Measurements from ENCODE around the gene SOX4.
"Not testable (repeated sequence)": the region's sequence is repeated elsewhere in the genome, so short reads cannot be mapped to it uniquely, and the experiment has no call there.

SOX4 gene

DNA sequence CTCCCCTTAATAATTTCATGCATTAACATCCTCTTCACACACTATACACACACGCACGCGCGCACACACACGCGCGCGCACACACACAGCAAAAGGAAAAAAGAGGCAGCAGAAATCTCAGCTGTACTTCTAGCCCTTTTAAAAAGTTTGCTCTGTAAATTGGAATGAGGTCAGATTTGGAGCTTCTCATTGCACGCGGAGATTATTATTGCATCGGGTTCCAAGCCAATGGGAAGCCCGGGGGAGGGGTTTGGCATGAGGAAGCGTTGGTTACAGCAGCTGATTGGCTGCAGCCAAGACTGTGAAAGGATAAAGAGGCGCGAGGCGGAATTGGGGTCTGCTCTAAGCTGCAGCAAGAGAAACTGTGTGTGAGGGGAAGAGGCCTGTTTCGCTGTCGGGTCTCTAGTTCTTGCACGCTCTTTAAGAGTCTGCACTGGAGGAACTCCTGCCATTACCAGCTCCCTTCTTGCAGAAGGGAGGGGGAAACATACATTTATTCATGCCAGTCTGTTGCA, at the start of gene SOX4:
Gene SOX4 (plus strand): TSS at position 340 of the 515 bp plus-strand sequence. CDS start 784 bp downstream, outside the sequence.
- peak; percentile 98 for DNase-seq

DNA sequence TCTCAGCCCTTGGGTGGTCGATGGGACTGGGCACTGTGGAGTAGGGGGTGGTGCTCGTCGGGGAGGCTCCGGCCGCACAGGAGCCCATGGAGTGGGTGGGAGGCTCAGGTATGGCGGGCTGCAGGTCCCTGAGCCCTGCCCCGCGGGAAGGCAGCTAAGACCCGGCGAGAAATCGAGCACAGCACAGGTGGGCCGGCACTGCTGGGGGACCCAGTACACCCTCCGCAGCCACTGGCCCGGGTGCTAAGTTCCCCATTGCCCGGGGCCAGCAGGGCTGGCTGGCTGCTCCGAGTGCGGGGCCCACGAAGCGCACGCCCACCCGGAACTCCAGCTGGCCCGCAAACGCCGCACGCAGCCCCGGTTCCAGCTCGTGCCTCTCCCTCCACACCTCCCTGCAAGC, 41.3 kb upstream of the SOX4 start:
- not testable (repeated sequence) for DNase-seq

DNA sequence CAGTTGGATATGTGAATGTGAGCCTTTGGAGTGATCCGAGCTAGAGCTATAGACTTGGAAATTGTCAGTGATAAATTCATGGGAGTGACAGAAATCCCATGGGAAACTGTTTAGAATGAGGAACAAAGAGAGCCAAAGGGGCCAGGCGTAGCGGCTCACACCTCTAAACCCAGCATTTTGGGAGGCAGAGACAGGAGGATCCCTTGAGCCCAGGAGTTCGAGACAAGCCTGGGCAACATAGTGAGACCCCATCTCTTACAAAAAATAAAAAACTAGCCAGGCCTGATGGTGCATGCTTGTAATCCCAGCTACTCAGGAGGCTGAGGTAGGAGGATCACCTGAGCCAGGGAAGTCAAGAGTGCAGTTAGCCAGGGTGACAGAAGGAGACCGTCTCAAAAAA, 39.3 kb upstream of the SOX4 start:
- DNase-seq, result no peak

DNA sequence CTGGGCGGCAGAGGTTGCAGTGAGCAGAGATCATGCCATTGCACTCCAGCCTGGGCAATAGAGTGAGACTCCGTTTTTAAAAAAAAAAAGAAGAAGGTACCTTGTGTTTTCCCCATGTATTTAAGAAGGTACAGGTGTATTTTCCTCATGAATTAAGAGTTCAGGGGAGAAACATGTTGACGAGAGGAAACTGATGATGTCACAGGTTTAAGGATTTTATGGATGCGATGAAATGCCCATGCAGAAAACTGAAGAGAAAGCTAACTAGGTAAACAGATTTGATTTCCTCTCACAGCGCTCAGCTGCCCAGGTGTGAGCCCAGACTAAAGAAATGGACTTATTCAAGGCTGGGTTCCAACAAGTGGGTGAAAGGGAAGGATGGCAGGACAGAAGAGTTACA, 38.4 kb upstream of the SOX4 start:
- no peak for DNase-seq

DNA sequence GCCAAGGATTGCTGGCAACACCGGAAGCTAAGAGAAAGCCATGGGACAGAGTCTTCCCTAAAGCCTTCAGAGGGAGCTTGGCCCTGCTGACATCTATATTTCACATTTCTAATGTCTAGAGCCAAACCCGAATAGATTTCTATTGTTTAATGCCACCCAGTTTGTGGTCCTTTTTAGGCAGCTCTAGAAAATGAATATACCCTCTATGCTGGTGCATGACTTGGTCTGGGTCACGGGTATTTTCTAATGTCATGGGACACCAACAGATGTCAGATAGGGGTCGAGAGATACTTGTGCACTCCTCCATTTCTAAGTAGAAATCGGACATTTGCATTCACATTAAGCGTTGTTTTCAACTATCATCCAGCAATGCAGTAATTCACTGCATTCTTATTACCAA, 37.0 kb upstream of the SOX4 start:
- DNase-seq, result no peak

DNA sequence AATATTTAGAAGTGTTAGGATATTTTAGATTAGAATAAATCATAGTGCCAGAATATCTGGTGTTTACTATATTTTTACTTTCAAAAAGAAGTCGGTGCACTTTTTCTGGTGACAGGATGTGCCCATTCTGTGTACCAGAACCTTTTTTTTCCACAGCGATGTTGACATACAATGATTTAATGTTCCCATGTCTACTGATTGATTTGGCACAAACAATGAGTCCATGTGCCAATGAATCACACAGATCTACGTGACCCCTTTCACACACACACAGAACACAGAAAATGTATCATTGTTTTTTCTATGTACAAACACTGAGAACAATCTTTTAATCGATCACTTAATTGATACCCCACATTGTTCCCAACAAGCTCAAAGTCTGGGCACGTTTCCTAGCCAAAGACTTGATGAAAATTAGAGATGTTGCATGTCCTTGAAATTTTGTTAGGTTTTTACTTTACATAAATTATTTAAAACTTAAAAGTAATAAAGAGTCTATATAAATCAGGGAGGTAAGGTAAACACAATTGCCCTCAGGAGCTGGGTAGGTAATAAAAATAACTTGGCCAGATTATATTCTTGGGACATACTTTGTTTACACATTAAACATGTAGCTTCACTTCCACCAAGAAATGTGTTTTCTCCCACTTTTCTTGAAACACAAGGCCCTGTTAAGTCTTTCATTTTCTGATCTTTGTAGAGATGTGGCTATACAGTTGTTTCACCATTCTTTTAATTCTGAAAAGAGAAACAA, 36.4 kb upstream of the SOX4 start:
- no peak for DNase-seq

DNA sequence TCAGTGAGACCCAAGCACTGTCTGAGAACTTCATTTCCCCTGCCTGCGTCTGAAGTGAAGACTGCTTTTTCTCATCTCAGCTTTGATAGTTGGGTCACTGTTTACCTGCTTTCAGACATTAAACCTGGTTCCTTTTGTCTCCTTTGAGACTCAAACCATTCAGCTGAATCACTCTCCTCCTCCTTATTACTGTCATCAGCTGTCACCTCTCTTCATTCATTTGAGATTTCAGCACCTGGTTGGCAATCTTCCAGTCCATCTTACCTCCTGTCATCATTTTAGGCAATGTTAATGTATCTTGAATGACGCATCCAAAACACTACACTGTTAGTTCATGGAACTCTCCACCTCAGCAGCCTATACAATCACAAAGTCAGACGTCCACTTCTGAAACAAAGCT, 34.3 kb upstream of the SOX4 start:
- DNase-seq, result no peak

DNA sequence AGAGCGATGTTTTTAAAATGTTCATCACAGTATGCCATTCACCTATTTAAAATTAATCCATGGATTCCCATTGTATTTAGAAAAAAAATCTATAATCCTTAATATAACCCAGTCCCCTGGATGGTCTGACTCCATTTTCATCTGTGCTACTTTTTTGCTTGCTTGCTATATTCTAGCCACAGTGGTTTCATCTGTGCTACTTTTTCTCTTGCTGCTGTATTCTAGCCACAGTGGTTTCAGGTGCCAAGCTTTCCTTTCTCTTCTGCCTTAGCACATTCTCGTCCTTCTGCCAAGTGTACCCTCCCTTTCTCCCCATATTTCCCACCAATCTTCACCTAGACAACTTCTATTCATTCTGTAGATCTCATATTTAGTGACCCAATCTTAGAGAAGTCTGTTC, 33.3 kb upstream of the SOX4 start:
- DNase-seq, result no peak

DNA sequence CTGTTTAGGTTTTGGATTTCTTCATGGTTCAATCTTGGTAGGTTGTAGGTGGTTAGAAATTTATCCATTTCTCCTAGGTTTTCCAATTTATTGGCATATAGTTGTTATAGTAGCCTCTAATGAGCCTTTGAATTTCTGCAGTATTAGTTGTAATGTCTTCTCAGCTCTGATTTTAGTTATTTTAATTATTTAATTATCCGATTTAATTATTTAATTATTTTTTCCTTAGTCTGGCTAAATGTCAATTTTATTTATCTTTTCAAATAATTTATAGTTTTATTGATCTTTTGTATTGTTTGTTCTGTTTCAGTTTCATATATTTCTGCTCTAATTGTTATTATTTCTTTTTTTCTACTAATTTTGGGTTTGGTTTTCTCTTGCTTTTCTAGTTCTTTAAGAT, 28.1 kb upstream of the SOX4 start:
- no peak for DNase-seq

DNA sequence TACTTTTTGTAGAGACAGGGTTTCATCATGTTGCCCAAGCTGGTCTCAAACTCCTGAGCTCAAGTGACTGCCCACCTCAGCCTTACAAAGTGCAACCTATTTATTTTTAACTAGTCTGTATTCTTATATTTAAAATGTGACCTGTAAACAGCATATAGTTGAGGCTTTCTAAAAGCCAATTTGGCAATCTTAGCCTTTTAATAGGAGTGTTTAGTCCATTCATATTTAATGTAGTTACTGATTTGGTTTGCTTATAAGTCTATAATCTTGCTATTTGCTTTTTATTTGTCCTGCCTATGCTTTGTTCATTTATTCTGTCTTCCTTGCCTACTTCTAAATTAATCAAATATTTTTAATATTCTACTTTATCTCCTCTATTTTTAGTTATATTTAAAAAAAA, 15.0 kb upstream of the SOX4 start:
- no peak for DNase-seq

DNA sequence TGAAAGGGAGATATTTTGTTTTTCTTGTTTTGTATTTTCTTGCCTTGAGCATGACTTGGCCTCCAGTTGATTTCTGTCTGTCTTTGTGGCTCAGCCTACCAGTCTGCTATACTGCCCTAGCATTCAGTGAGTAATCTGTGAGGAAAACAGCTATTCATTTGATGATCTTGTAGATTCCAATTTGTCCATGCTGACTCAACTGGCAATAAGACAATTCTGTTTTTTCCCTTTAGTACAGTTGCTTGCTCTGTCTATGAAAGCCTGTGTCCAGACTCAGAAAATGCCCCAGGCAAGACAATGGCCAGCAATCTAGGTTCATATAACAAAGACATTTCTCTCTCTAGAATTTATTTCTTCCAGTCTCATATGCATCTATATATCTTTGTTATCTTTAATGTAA, 10.9 kb upstream of the SOX4 start:
- DNase-seq, result no peak

DNA sequence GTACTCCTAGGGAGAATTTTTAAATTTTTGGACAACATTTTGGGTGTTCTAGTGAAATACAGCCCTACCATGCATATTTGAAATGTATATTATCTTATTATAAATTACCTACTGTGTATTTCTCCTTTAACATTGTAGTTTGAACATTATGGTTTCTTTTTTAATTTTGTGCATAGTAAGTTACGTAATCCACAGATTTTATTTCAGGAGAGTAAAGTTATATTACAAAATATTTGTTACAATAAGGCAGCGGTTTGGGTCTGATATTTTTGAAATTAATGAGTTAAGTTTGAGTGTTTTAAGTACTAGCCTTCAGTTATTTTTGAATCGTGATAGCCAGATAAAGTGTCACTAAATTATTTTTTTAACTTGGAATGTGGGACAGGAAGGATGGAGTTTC, 7.3 kb upstream of the SOX4 start:
- no peak for DNase-seq

DNA sequence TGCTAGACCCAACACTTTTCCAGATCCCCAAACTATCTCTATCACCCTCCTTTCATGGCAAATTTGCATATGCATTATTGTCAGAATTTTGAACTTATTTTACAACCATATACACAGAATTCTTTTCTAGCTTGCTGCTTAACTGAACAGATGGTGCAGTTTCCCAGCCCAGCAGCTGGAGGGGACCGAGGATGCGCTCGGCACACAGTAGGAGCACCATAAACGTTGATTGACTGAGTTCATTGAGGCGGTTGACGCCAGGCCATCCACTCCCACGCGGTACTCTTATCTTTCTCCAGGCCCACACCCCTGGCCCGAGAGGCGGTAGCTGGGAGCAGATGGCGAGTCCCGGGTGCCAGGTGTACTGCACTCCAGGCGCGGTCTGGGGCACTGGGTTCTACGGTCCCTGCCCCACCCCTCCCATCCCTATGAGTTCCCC, 6.8 kb upstream of the SOX4 start:
- no peak for DNase-seq

DNA sequence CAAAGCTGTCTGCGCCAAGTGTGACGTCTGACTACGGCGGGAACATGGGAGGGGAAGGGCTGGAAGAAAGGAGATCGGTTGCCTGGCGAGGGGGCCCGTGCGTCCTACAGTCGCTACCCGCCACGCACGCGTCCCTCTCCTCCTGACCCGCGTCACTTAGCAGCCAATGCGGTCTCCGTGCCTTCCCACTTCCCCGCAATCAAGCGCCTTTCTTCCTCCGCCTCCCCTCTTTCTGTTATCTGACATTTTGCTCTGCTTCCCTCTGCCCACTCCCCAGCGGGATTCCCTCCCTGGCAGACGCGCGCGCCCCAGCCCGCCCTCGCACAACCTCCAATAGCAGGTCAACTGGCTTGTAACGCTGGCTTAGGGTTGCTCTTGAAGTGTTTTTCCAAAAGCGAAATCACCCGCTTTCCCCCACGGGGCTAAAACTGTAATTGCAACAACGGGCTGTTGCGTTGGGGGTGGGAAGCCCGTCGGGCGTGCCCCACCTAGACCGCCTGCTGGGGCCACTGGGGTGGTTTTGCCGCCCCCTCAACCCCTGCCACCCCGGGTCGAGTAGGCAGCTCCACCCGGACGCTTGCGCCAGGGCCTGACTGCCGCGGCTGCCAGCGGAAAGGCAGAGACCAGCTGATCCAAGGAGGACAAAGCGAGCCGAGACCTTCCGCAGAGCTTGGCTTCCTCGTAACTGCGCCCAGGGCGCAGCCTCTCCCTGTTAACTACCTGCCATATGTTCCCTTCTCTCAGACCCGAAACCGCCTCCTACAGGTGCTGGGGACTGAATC, 6.2 kb upstream of the SOX4 start:
- DNase-seq, result peak; percentile 67

DNA sequence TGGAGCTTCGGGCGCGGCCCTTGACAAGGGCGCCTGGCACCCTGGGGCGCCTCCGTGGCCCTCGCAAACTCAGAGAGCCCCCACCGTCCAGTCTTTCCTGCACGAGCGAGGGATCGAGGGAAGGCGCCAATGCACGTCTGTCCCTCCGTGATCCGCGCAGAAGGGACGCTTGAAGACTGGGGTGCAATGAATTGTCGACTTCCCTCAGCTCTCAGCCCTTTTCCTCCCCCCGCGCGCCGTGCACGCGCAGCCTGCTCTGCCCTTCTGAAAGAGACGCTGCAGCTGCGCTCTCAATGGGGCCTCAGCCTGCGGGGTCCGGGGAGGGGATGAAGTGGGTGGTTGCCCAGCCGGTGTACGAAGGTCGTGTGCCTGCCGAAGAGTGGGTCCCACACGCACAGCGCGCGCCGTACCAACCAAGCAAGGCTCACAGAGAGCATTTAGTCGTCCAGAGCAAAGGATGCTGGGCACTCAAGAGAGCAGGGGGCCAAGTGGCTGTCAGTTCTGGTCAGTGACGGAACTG, 5.5 kb upstream of the SOX4 start:
- DNase-seq, result peak; percentile 45

DNA sequence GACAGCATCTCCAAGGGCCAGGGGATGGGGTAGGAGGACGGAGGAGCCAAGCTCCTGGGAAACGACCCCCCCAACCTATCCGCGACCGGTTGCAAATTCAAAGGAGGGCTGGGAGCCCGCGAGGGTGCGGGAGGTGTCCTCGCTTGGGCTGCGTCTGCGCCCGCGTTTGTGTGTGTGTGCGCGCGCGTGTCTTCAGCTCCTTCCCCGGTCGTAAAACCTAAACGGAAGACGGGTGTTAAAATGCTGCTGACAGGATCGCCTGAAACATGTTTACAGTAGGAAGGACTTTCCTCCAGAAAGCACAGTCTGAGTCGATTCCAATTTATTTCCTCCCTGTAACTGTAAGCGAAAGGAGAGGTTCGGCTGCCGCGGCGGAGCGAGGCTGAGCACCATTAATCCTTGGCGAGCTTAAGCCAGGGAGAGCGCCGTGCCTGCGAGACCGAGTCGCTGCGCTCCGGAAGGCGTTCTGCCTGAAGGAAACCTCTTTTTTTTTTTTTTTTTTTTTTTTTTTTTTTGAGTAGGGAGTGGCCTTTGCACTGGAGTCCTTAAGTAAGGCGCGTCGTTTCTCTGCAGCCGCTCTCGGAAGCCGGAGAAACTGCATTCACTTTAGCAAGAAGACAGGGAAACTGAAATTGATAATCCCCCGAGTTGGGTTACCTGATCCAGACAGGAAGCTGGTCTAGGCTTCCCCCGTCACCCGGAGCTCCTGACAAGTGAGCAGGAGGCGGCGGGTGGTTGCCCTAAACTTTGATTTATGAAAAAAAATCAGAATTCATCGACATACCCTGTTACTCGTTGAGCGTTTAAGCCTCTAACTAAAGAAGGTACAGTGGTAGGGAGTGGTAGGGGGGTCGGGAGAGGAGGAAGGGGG, 4.8 kb upstream of the SOX4 start:
- peak; percentile 78 for DNase-seq

DNA sequence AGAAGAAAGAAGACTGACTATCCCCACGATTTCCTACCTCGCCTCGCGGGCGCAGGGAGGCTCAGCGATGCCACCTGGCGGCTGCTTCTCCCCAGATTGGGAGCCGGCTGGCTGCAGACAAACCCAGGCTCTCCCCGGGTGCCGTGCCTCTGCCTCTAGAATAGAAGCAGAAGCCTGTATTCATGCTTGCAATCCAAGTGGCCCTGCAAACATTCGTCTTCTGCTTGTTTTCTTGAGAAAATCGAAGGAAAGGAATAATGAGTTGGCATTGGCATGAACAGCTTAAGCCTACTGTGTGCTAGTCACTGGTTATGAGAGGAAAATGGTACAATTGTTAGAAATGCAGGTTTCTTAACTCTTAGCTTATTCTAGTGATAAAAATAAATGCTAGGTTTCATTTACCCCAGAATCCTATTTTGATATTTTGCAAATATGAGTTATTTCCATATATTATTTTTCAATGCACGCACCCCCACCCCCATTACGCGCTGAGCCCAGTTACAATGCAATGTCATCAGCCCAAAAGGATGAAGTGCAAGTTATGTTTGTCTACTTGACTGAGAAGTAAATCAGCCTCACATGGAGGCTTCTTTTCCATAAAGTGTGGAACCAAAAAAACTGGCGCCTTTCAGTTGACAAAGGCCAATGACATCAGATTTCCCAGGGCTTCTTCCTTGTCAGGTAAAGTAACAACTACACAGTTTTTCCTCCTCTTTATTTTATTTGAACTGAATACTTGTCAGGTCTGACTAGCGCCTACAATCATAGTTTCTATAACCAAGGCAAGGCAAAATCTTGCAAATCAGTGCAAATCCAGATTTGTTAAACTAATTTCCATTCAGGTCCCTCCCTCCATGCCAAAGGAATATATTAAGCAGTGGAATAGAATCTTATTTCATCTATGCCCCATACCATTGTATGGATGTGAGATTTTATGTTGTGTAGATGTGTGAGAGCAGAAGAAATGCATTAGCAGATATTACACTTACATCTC, 3.9 kb upstream of the SOX4 start:
- peak; percentile 73 for DNase-seq

DNA sequence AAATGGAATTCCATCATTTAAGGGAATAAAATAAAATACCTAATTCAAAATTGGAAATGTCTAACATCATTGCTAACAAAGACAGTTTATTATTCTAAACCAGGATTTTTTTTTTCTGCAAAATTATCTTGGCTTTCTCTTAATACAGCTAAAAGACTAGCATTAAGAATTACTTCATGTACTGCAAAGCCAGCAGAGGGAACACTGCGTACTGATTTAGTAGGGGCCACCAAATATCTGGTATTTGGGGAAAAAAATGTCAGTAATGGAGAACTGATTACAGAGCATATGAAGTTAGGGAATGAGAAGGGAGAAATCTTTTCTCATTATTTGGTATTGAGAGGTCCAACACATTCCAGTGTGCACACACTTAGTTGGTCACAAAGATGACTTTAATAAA, 3.2 kb upstream of the SOX4 start:
- DNase-seq, result no peak

DNA sequence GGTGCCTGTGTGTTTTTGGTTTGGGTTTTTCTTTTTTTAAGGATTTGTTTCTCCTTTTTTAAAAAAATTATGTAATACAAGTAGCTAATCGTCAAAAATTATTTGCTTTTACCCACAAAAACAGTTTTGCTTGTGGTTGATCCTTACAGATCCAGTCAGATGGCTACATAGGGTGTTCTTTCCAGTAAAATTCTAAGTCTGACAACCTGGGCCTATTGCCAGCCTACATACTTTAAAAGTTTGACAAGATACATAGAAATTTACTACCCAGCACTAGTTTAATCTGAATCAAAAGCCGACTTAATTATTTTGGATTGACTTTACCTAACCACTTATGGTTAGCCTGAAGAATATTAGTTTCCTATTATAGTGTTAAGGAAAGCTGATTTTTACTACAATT, 2.1 kb upstream of the SOX4 start:
- DNase-seq, result no peak

DNA sequence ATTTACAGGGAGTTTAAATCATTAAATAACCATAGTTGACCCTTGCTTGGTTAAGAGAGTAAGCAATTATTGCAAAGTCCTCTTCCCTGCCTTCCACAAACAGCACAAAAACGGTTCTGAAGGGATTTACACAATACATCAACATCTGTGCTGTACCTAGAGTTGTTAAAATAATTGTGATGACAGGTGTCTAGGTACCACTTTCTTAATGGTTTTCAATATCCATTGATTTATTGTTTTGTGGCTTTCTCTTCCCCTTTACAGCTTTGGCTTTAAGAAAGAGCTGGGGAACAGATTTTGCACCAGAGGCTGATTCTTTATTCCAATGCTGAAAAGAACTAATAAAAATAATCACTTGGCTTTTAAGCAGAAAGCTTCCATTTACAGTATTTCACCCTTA, 598 bp upstream of the SOX4 start:
- DNase-seq, result no peak

DNA sequence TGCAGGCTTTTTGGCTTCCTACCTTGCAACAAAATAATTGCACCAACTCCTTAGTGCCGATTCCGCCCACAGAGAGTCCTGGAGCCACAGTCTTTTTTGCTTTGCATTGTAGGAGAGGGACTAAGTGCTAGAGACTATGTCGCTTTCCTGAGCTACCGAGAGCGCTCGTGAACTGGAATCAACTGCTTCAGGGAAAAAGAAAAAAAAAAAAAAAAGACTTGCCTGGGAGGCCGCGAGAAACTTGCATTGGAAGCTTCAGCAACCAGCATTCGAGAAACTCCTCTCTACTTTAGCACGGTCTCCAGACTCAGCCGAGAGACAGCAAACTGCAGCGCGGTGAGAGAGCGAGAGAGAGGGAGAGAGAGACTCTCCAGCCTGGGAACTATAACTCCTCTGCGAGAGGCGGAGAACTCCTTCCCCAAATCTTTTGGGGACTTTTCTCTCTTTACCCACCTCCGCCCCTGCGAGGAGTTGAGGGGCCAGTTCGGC, 420 bp downstream of the SOX4 start:
- peak; percentile 54 for DNase-seq

Data from MV-4-11 (cell line).